SH-SY5Y (cell line): ENCODE measurements around the gene KHNYN.

Experiments
- GATA2 ChIP-seq: IDR thresholded peaks from 2 replicates; pipeline ENCODE4 v1.6.1; 2011; ENCODE audit warnings: mild to moderate bottlenecking, low read depth, low read length
- GATA3 ChIP-seq: IDR thresholded peaks from 2 replicates; pipeline ENCODE4 v1.6.1; 2011; ENCODE audit warnings: low read depth, mild to moderate bottlenecking, low read length, moderate library complexity

Gene KHNYN

GRCh38 chr14:24409956-24410355 is 19.8 kb upstream of the KHNYN start:
- TF ChIP-seq GATA3 (no peak), GATA2 (no peak)

GRCh38 chr14:24411443-24412389 is 18.0 kb upstream of the KHNYN start:
- no peak for TF ChIP-seq GATA3
- TF ChIP-seq GATA2 = no peak

GRCh38 chr14:24414077-24414476 is 15.7 kb upstream of the KHNYN start:
- TF ChIP-seq GATA2 (no peak), GATA3 (no peak)

GRCh38 chr14:24414732-24415420 is 14.9 kb upstream of the KHNYN start:
- no peak for TF ChIP-seq GATA2
- TF ChIP-seq GATA3 = no peak

- TF ChIP-seq GATA2 = no peak
- TF ChIP-seq GATA3 = no peak
Measured at GRCh38 chr14:24415421-24416253, 14.1 kb upstream of the KHNYN start.

GRCh38 chr14:24416254-24416931 is 13.4 kb upstream of the KHNYN start:
- TF ChIP-seq GATA3 = no peak
- TF ChIP-seq GATA2 = no peak

- TF ChIP-seq GATA3 (no peak), GATA2 (no peak)
Measured at GRCh38 chr14:24416932-24417619, 12.7 kb upstream of the KHNYN start.

- TF ChIP-seq GATA3 (no peak), GATA2 (no peak)
Measured at GRCh38 chr14:24417832-24418491, 11.8 kb upstream of the KHNYN start.

GRCh38 chr14:24418492-24418873 is 11.3 kb upstream of the KHNYN start:
- TF ChIP-seq GATA3 (no peak), GATA2 (no peak)

GRCh38 chr14:24422261-24422660 is 7.5 kb upstream of the KHNYN start:
- TF ChIP-seq GATA2 (no peak), GATA3 (no peak)

GRCh38 chr14:24422694-24423601 is 6.8 kb upstream of the KHNYN start:
- TF ChIP-seq GATA2 (no peak), GATA3 (no peak)

- TF ChIP-seq GATA3 (no peak), GATA2 (no peak)
Measured at GRCh38 chr14:24425704-24426103, 4.0 kb upstream of the KHNYN start.
